GM18858 (cell line): ENCODE results near the gene CAPN5.
"Not testable (repeated sequence)": the region's sequence is repeated elsewhere in the genome, so short reads cannot be mapped to it uniquely, and the experiment has no call there.

ENCODE experiments used
- ATAC-seq: cut with Tn5 transposase; IDR thresholded peaks from one replicate; pipeline ENCODE4 v1.9.1; 2021; ENCODE audit not compliant: unreplicated experiment

Gene CAPN5

GRCh38 chr11:77042111-77042726 is 24.6 kb upstream of the CAPN5 start:
- no peak for ATAC-seq

- no peak for ATAC-seq
Observed at GRCh38 chr11:77044356-77044755, 22.4 kb upstream of the CAPN5 start.

GRCh38 chr11:77044886-77045285 is 21.9 kb upstream of the CAPN5 start:
- no peak for ATAC-seq

- ATAC-seq: no peak
Observed at GRCh38 chr11:77046060-77046501, 20.7 kb upstream of the CAPN5 start.

GRCh38 chr11:77047007-77047927 is 19.5 kb upstream of the CAPN5 start:
- peak; percentile 68 for ATAC-seq

GRCh38 chr11:77047928-77048446 is 18.8 kb upstream of the CAPN5 start:
- ATAC-seq: not testable (repeated sequence)

- no peak for ATAC-seq
Observed at GRCh38 chr11:77049026-77049425, 17.7 kb upstream of the CAPN5 start.

- no peak for ATAC-seq
Observed at GRCh38 chr11:77051511-77051910, 15.3 kb upstream of the CAPN5 start.

GRCh38 chr11:77052518-77052917 is 14.3 kb upstream of the CAPN5 start:
- ATAC-seq: no peak

GRCh38 chr11:77053217-77054015 is 13.4 kb upstream of the CAPN5 start:
- no peak for ATAC-seq

- no peak for ATAC-seq
Observed at GRCh38 chr11:77054084-77054483, 12.7 kb upstream of the CAPN5 start.

- ATAC-seq: no peak
Observed at GRCh38 chr11:77055101-77055561, 11.6 kb upstream of the CAPN5 start.

- ATAC-seq: no peak
Observed at GRCh38 chr11:77055913-77056312, 10.9 kb upstream of the CAPN5 start.

GRCh38 chr11:77056814-77057402 is 9.9 kb upstream of the CAPN5 start:
- no peak for ATAC-seq

- ATAC-seq: no peak
Observed at GRCh38 chr11:77057938-77058474, 8.8 kb upstream of the CAPN5 start.

- ATAC-seq: no peak
Observed at GRCh38 chr11:77058900-77059299, 7.9 kb upstream of the CAPN5 start.

- no peak for ATAC-seq
Observed at GRCh38 chr11:77059806-77060205, 7.0 kb upstream of the CAPN5 start.

GRCh38 chr11:77060234-77060633 is 6.5 kb upstream of the CAPN5 start:
- ATAC-seq: no peak

GRCh38 chr11:77061258-77061657 is 5.5 kb upstream of the CAPN5 start:
- not testable (repeated sequence) for ATAC-seq

GRCh38 chr11:77062924-77063323 is 3.8 kb upstream of the CAPN5 start:
- ATAC-seq: no peak
